Measurements from ENCODE around the gene JAM3. TPM values are rescaled to one million over a fixed set of nuclear protein-coding genes. Genes with fewer than 3 reads are reported as not detected.

The JAM3 gene
- total RNA-seq, 1 donor = 61.6 TPM

GRCh38 chr11:134150195-134150903, 81.5 kb downstream of the JAM3 start:
- DNase-seq (ENCODE audit: low read depth) = no peak
- TF ChIP-seq, protein P1, sequence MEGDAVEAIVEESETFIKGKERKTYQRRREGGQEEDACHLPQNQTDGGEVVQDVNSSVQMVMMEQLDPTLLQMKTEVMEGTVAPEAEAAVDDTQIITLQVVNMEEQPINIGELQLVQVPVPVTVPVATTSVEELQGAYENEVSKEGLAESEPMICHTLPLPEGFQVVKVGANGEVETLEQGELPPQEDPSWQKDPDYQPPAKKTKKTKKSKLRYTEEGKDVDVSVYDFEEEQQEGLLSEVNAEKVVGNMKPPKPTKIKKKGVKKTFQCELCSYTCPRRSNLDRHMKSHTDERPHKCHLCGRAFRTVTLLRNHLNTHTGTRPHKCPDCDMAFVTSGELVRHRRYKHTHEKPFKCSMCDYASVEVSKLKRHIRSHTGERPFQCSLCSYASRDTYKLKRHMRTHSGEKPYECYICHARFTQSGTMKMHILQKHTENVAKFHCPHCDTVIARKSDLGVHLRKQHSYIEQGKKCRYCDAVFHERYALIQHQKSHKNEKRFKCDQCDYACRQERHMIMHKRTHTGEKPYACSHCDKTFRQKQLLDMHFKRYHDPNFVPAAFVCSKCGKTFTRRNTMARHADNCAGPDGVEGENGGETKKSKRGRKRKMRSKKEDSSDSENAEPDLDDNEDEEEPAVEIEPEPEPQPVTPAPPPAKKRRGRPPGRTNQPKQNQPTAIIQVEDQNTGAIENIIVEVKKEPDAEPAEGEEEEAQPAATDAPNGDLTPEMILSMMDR (IDR thresholded peaks at IDR 0.05; ENCODE audit: insufficient read depth, low read length) = no peak
- H3K4me3 ChIP-seq (ENCODE audit: low read depth, low read length) = no peak overlapping the region

- H3K4me3 ChIP-seq (ENCODE audit: low read depth, low read length) = no peak overlapping the region
- DNase-seq (ENCODE audit: low read depth) = no peak
- TF ChIP-seq, protein P1 (IDR thresholded peaks at IDR 0.05; ENCODE audit: insufficient read depth, low read length) = no peak
Measured at GRCh38 chr11:134151083-134151747, 82.3 kb downstream of the JAM3 start.

GRCh38 chr11:134152696-134153095, 83.8 kb downstream of the JAM3 start:
- DNase-seq (ENCODE audit: low read depth) = no peak
- TF ChIP-seq, protein P1 (IDR thresholded peaks at IDR 0.05; ENCODE audit: insufficient read depth, low read length) = no peak
- H3K4me3 ChIP-seq (ENCODE audit: low read depth, low read length) = no peak overlapping the region

GRCh38 chr11:134153147-134153905, 84.5 kb downstream of the JAM3 start:
- no peak overlapping the region for H3K4me3 ChIP-seq (ENCODE audit: low read depth, low read length)
- DNase-seq (ENCODE audit: low read depth) = no peak
- TF ChIP-seq, protein P1 (IDR thresholded peaks at IDR 0.05; ENCODE audit: insufficient read depth, low read length) = no peak

DNA sequence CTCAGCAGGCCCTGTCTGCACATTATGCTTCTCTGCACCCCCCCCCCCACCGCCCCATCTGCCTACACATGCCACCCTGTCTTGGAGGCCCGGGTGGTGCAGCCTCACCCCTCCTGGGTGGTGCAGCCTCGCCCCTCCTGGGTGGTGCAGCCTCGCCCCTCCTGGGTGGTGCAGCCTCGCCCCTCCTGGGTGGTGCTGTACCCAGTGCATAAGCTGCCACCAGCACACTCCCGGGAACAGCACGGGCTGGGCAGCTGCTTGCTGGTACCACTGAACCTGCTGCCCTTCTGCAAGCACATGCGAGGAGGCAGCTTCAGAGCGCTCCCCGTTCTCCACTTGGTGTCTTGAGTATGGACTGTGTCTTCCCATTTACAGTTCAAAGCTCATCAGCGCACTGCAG, 85.6 kb downstream of the JAM3 start:
- no peak overlapping the region for H3K4me3 ChIP-seq (ENCODE audit: low read depth, low read length)
- no peak for DNase-seq (ENCODE audit: low read depth)
- TF ChIP-seq, protein P1 (IDR thresholded peaks at IDR 0.05; ENCODE audit: insufficient read depth, low read length) = no peak

GRCh38 chr11:134155456-134155855, 86.6 kb downstream of the JAM3 start:
- H3K4me3 ChIP-seq (ENCODE audit: low read depth, low read length) = no peak overlapping the region
- DNase-seq (ENCODE audit: low read depth) = no peak
- TF ChIP-seq, protein P1 (IDR thresholded peaks at IDR 0.05; ENCODE audit: insufficient read depth, low read length) = no peak

Measured in fibroblast of the aortic adventitia (primary cell).